H1 (cell line): Measurements from ENCODE around the gene UBE2E2. TPM values are rescaled to one million over a fixed set of nuclear protein-coding genes. Genes with fewer than 3 reads are reported as not detected.
A peak's percentile ranks its signal among the peaks of the same experiment; 100 is the strongest.

Experiments
- CTCF ChIA-PET: fragments of 300-600 bp; sonication (Branson Sonifier 250); formaldehyde crosslinking; loops from one replicate; lab custom pipeline; 2021; ENCODE audit not compliant: partially characterized antibody; lab: Charles Lee
- POLR2A ChIA-PET: fragments of 300-600 bp; sonication (Branson Sonifier 250); formaldehyde crosslinking; loops from one replicate; lab custom pipeline; 2021; ENCODE audit warnings: inconsistent platforms; ENCODE audit not compliant: partially characterized antibody; lab: Charles Lee
- DNase-seq, 2 experiments: peaks; one replicate each; pipeline versions ENCODE4 v3.0.0 to v3.0.0-alpha.2; 2010 to 2022; ENCODE audit warnings: low spot score in 2 of 2, low read depth in 1 of 2, mixed read lengths in 1 of 2
- FAIRE-seq: peaks from 2 replicates; lab custom pipeline; 2011; peaks lifted over from hg19 to GRCh38; lab: Jason Lieb, UNC
- H2AFZ ChIP-seq: 2 replicates; pipeline ENCODE4 v1.8.1; 2012; ENCODE audit warnings: low read length, inconsistent platforms
- H2AK5ac ChIP-seq: 2 replicates; pipeline ENCODE4 v1.6.1; 2013; ENCODE audit warnings: low read depth, low read length
- H2BK120ac ChIP-seq: replicated peaks from 2 replicates; pipeline ENCODE3; 2013; ENCODE audit warnings: low read depth, low read length, inconsistent platforms
- H2BK12ac ChIP-seq: 2 replicates; pipeline ENCODE4 v1.6.1; 2013; ENCODE audit warnings: low read depth, low read length
- H2BK15ac ChIP-seq: 2 replicates; pipeline ENCODE4 v1.6.1; 2013; ENCODE audit warnings: low read length
- H2BK20ac ChIP-seq: 2 replicates; pipeline ENCODE4 v1.6.1; 2013; ENCODE audit warnings: low read length
- H2BK5ac ChIP-seq: 2 replicates; pipeline ENCODE4 v1.6.1; 2013; ENCODE audit warnings: low read depth, low read length
- H3K14ac ChIP-seq: 2 replicates; pipeline ENCODE4 v1.6.1; 2013; ENCODE audit warnings: inconsistent platforms; ENCODE audit not compliant: insufficient read length
- H3K18ac ChIP-seq: 2 replicates; pipeline ENCODE4 v1.6.1; 2013; ENCODE audit warnings: low read length; ENCODE audit errors: extremely low read depth
- H3K23ac ChIP-seq: 2 replicates; pipeline ENCODE4 v1.6.1; 2013; ENCODE audit warnings: inconsistent platforms; ENCODE audit not compliant: insufficient read length
- H3K23me2 ChIP-seq: 2 replicates; pipeline ENCODE4 v1.6.1; 2013; ENCODE audit warnings: low read depth, low read length
- H3K27ac ChIP-seq: 2 replicates; pipeline ENCODE4 v1.6.1; 2011; ENCODE audit warnings: low read depth, low read length, inconsistent platforms
- H3K27me3 ChIP-seq, 4 experiments: replicated peaks in 1 of 4; 1 replicate in 1 of 4; 2 replicates in 3 of 4; pipeline versions ENCODE4 v1.6.1 to v1.8.1; 2011 to 2013; ENCODE audit warnings: low read length in 3 of 4, mild to moderate bottlenecking in 3 of 4, inconsistent platforms in 2 of 4, mixed read lengths in 2 of 4, moderate library complexity in 1 of 4; ENCODE audit not compliant: control insufficient read depth in 3 of 4, insufficient read depth in 3 of 4; ENCODE audit errors: extremely low read depth in 1 of 4
- H3K36me3 ChIP-seq, 4 experiments: 2 replicates each; pipeline versions ENCODE4 v1.6.1 to v1.8.1; 2011 to 2013; ENCODE audit warnings: mild to moderate bottlenecking in 4 of 4, low read length in 3 of 4, moderate library complexity in 2 of 4, control low read depth in 1 of 4, inconsistent platforms in 1 of 4; ENCODE audit not compliant: insufficient read depth in 4 of 4, control insufficient read depth in 2 of 4
- H3K4ac ChIP-seq: replicated peaks from 2 replicates; pipeline ENCODE3; 2013; ENCODE audit warnings: low read length, low read depth, mixed read lengths, inconsistent platforms; ENCODE audit not compliant: insufficient read length
- H3K4me1 ChIP-seq, 4 experiments: replicated peaks in 1 of 4; 1 replicate in 1 of 4; 2 replicates in 3 of 4; pipeline versions ENCODE4 v1.6.1 to v1.8.1; 2011 to 2013; ENCODE audit warnings: low read length in 3 of 4, inconsistent platforms in 2 of 4, mixed read lengths in 1 of 4; ENCODE audit not compliant: insufficient read depth in 4 of 4, control insufficient read depth in 3 of 4
- H3K4me2 ChIP-seq, 2 experiments: 2 replicates each; pipeline versions ENCODE4 v1.6.1 to v1.8.1; 2011 to 2013; ENCODE audit warnings: low read depth in 2 of 2, low read length in 2 of 2, control low read depth in 1 of 2, inconsistent platforms in 1 of 2, mild to moderate bottlenecking in 1 of 2; ENCODE audit not compliant: insufficient read depth in 1 of 2
- H3K4me3 ChIP-seq, 4 experiments: fragments of 200-600, 300-600 bp in 1 of 4; sonication (generic), shearing (Covaris generic), sonication (Bioruptor Twin) in 1 of 4; 2 replicates each; pipeline versions ENCODE4 v1.5.1 to v1.8.1; 2011 to 2016; ENCODE audit warnings: low read length in 4 of 4, low read depth in 3 of 4, control low read depth in 2 of 4, inconsistent platforms in 2 of 4, mild to moderate bottlenecking in 2 of 4, mixed read lengths in 1 of 4, moderate library complexity in 1 of 4; ENCODE audit not compliant: insufficient read depth in 2 of 4; ENCODE audit errors: extremely low read depth in 1 of 4
- H3K56ac ChIP-seq: replicated peaks from 2 replicates; pipeline ENCODE3; 2013; ENCODE audit warnings: low read depth, mild to moderate bottlenecking, mixed read lengths, low read length, inconsistent platforms; ENCODE audit not compliant: insufficient read length
- H3K79me1 ChIP-seq: 2 replicates; pipeline ENCODE4 v1.6.1; 2013; ENCODE audit warnings: low read depth, low read length, control low read depth
- H3K79me2 ChIP-seq, 2 experiments: 2 replicates each; pipeline versions ENCODE4 v1.6.1 to v1.8.1; 2012 to 2013; ENCODE audit warnings: low read length in 2 of 2, mild to moderate bottlenecking in 2 of 2, inconsistent platforms in 1 of 2; ENCODE audit not compliant: insufficient read depth in 2 of 2, control insufficient read depth in 1 of 2
- H3K9ac ChIP-seq, 4 experiments: replicated peaks in 1 of 4; 1 replicate in 1 of 4; 2 replicates in 3 of 4; pipeline versions ENCODE4 v1.6.1 to v1.8.1; 2011 to 2013; ENCODE audit warnings: low read depth in 3 of 4, low read length in 3 of 4, control low read depth in 2 of 4, mild to moderate bottlenecking in 2 of 4, moderate library complexity in 2 of 4, inconsistent platforms in 1 of 4; ENCODE audit errors: extremely low read depth in 1 of 4
- H3K9me3 ChIP-seq, 2 experiments: 2 replicates each; pipeline versions ENCODE4 v1.6.1 to v1.8.1; 2012 to 2013; ENCODE audit warnings: mild to moderate bottlenecking in 2 of 2, moderate library complexity in 2 of 2, control low read depth in 1 of 2, inconsistent platforms in 1 of 2, low read depth in 1 of 2, low read length in 1 of 2, mixed read lengths in 1 of 2; ENCODE audit not compliant: insufficient read depth in 2 of 2
- H4K20me1 ChIP-seq, 2 experiments: replicated peaks in 1 of 2; 2 replicates each; pipeline versions ENCODE3 to v1.8.1; 2011 to 2013; ENCODE audit warnings: inconsistent platforms in 2 of 2, low read length in 2 of 2, mild to moderate bottlenecking in 1 of 2; ENCODE audit not compliant: insufficient read depth in 2 of 2, control insufficient read depth in 1 of 2
- H4K5ac ChIP-seq: 2 replicates; pipeline ENCODE4 v1.6.1; 2013; ENCODE audit warnings: low read length, low read depth, mixed read lengths, inconsistent platforms; ENCODE audit not compliant: insufficient read length
- H4K8ac ChIP-seq: 2 replicates; pipeline ENCODE4 v1.8.0; 2013; ENCODE audit warnings: mild to moderate bottlenecking, moderate library complexity, low read length, inconsistent platforms; ENCODE audit not compliant: insufficient read depth; ENCODE audit errors: extremely low read depth
- H4K91ac ChIP-seq: replicated peaks from 2 replicates; pipeline ENCODE3; 2013; ENCODE audit warnings: low read length, mixed read lengths, inconsistent platforms; ENCODE audit not compliant: insufficient read length
- CHD1 ChIP-seq: IDR thresholded peaks from 2 replicates; pipeline ENCODE4 v1.6.1; 2012; ENCODE audit warnings: low read depth, low read length, improper control_type of control experiment
- CTBP2 ChIP-seq: IDR thresholded peaks from 2 replicates; pipeline ENCODE4 v1.7.0; 2011; ENCODE audit warnings: borderline replicate concordance, mild to moderate bottlenecking, moderate library complexity, mixed read lengths, low read length; ENCODE audit not compliant: insufficient read depth, insufficient read length
- E2F6 ChIP-seq: IDR thresholded peaks from 2 replicates; pipeline ENCODE4 v1.6.1; 2012; ENCODE audit warnings: inconsistent platforms
- JUND ChIP-seq: IDR thresholded peaks from 2 replicates; pipeline ENCODE4 v1.6.1; 2011; ENCODE audit warnings: mild to moderate bottlenecking, improper control_type of control experiment, low read length
- SUZ12 ChIP-seq: fragments of 200-600 bp; sonication (generic); IDR thresholded peaks from 2 replicates; pipeline ENCODE4 v1.6.1; 2012; ENCODE audit warnings: mild to moderate bottlenecking, inconsistent platforms, low read length, moderate library complexity, mixed read lengths
- TAF7 ChIP-seq: optimal IDR thresholded peaks from 2 replicates; pipeline ENCODE3; 2011; ENCODE audit warnings: low read depth, mild to moderate bottlenecking, inconsistent platforms, low read length, moderate library complexity, borderline replicate concordance
- WGBS, 2 experiments: shearing (Covaris generic) in 1 of 2; methylation state at CpG; one replicate each; pipeline versions ENCODE4 v1.1.6 to v1.1.7; 2013 to 2015; ENCODE audit warnings: low lambda C conversion rate in 2 of 2, mixed read lengths in 2 of 2, inconsistent platforms in 1 of 2, low coverage in 1 of 2, missing lambda C conversion rate in 1 of 2; ENCODE audit not compliant: insufficient replicate concordance in 2 of 2, insufficient coverage in 1 of 2, insufficient read length in 1 of 2; ENCODE audit errors: extremely low coverage in 1 of 2, missing lambda C conversion rate in 1 of 2; 5-methylcytosine and 5-hydroxymethylcytosine counted together
- polyA plus RNA-seq, 7 experiments: library from polyadenylated mRNA; depleted of rRNA in 3 of 7; stranded (reverse) in 5 of 7; unstranded in 2 of 7; fragments of >200 nt in 5 of 7; fragments of 200-250 nt in 2 of 7; gene quantifications; 1 replicate in 5 of 7; 2 replicates in 1 of 7; 4 replicates in 1 of 7; pipeline versions ENCODE4 v1.2.1 to v1.2.3, GENCODE V29; 2011 to 2013; ENCODE audit warnings: missing spikeins in 2 of 7, mixed read lengths in 2 of 7
- total RNA-seq: library from RNA; stranded (reverse); fragmentation: NEBNext Ultra II Directional; extraction: Animal tissue kit (Norgen Biotek cat#: 25700); gene quantifications from 2 replicates; pipeline ENCODE4 v1.2.1, GENCODE V29; 2021

Gene UBE2E2
- total and polyA plus RNA-seq, 2 of the 8 experiments (the other 6 are each of a cell fraction or from before 2014, with no cell fraction given): 57.6 to 70.6 TPM

GRCh38 chr3:23201154-23201838 is 1.8 kb upstream of the UBE2E2 start:
- no peak overlapping the region for H4K5ac ChIP-seq
- ChIA-PET POLR2A (interaction anchor here (0.9 to 1.1 kb wide), 2 partner anchors 14 to 716 kb away, joined by 5 to 6 read pairs; partner anchors contain the start of genes NKIRAS1 and RPL15), CTCF (no interaction called here)
- H3K9me3 ChIP-seq: no peaks in the 10 kb centered on the region
- H4K91ac ChIP-seq: no peak overlapping the region
- H2AFZ ChIP-seq: no peak overlapping the region
- no peak overlapping the region; a peak in 1 of 7 replicates for H3K9ac ChIP-seq
- peaks cover under 1 to 9% (median 4%) of the 10 kb centered on the region in 4 experiments; a peak in 6 of 7 replicates for H3K4me1 ChIP-seq
- H3K79me2 ChIP-seq: peaks cover 0 to 23% of the 10 kb centered on the region in 2 experiments; a peak in 2 of 4 replicates
- H2BK5ac ChIP-seq: no peak overlapping the region
- H2BK120ac ChIP-seq: no peak overlapping the region
- H2BK15ac ChIP-seq: no peak overlapping the region
- DNase-seq (no peak), FAIRE-seq (no peak)
- H3K4me3 ChIP-seq: no peak overlapping the region
- 88 to 100% methylated on average over 1 to 10 of the region's 10 CpGs for WGBS, 2 experiments
- H3K56ac ChIP-seq: no peak overlapping the region
- no peak overlapping the region for H4K8ac ChIP-seq
- no peaks in the 10 kb centered on the region for H3K36me3 ChIP-seq
- H3K18ac ChIP-seq: no peak overlapping the region
- H2BK12ac ChIP-seq: no peak overlapping the region
- no peak overlapping the region; the same call in 1 of the 2 replicates for H2BK20ac ChIP-seq
- H2AK5ac ChIP-seq: no peak overlapping the region
- H3K4me2 ChIP-seq: peak overlapping the region in 1 of 2 experiments; percentile 93; a peak in 1 of 4 replicates
- peaks cover 5% of the 10 kb centered on the region for H3K23me2 ChIP-seq
- H3K23ac ChIP-seq: no peak overlapping the region
- no peak overlapping the region for H3K4ac ChIP-seq
- H4K20me1 ChIP-seq: no peaks in the 10 kb centered on the region
- H3K27me3 ChIP-seq: peaks cover 0 to 13% (median 8%) of the 10 kb centered on the region in 4 experiments; a peak in 5 of 7 replicates
- H3K79me1 ChIP-seq: no peaks in the 10 kb centered on the region
- no peak overlapping the region for H3K14ac ChIP-seq
- H3K27ac ChIP-seq: no peak overlapping the region
- TF ChIP-seq CTBP2 (no peak), JUND (no peak), TAF7 (no peak), SUZ12 (no peak), E2F6 (no peak), CHD1 (no peak)
